CD4-positive, alpha-beta T cell treated with Interleukin-10 for 1 hour (primary cell): ENCODE measurements around the gene KRTAP26-1.

ENCODE experiments used
- DNase-seq: peaks from one replicate; pipeline ENCODE4 v3.0.0-alpha.2; 2020

KRTAP26-1 gene

GRCh38 chr21:30320215-30320614 is at the start of gene KRTAP26-1:
Gene KRTAP26-1 (minus strand): TSS chr21:30320315. CDS start chr21:30320035, 280 bp downstream.
- DNase-seq: no peak

GRCh38 chr21:30355906-30356305 is 35.8 kb upstream of the KRTAP26-1 start:
- DNase-seq: no peak

- DNase-seq: no peak
Measured at GRCh38 chr21:30354308-30355005, 34.3 kb upstream of the KRTAP26-1 start.

- DNase-seq: no peak
Measured at GRCh38 chr21:30351534-30351933, 31.4 kb upstream of the KRTAP26-1 start.

GRCh38 chr21:30349572-30349971 is 29.5 kb upstream of the KRTAP26-1 start:
- DNase-seq: no peak

GRCh38 chr21:30348506-30348905 is 28.4 kb upstream of the KRTAP26-1 start, which contains the start of gene KRTAP23-1:
Gene KRTAP23-1 (minus strand): TSS chr21:30348606. CDS start chr21:30348606, 0 bp downstream.
- no peak for DNase-seq

GRCh38 chr21:30345014-30345413 is 24.9 kb upstream of the KRTAP26-1 start:
- no peak for DNase-seq

GRCh38 chr21:30340714-30341573 is 20.8 kb upstream of the KRTAP26-1 start:
- peak; percentile 22 for DNase-seq

GRCh38 chr21:30338717-30339116 is 18.6 kb upstream of the KRTAP26-1 start:
- DNase-seq: no peak

GRCh38 chr21:30337772-30338171 is 17.7 kb upstream of the KRTAP26-1 start:
- DNase-seq: no peak

GRCh38 chr21:30337276-30337744 is 17.2 kb upstream of the KRTAP26-1 start, which contains the start of gene KRTAP27-1:
Gene KRTAP27-1 (minus strand): TSS chr21:30337694. CDS start chr21:30337668, 26 bp downstream.
- no peak for DNase-seq

GRCh38 chr21:30336596-30336995 is 16.5 kb upstream of the KRTAP26-1 start:
- no peak for DNase-seq

GRCh38 chr21:30333736-30334135 is 13.6 kb upstream of the KRTAP26-1 start:
- DNase-seq: no peak

GRCh38 chr21:30332681-30333080 is 12.6 kb upstream of the KRTAP26-1 start:
- no peak for DNase-seq

- DNase-seq: no peak
Measured at GRCh38 chr21:30329203-30329875, 9.2 kb upstream of the KRTAP26-1 start.

GRCh38 chr21:30326390-30326789 is 6.3 kb upstream of the KRTAP26-1 start:
- DNase-seq: no peak

GRCh38 chr21:30315701-30316100 is 4.4 kb downstream of the KRTAP26-1 start:
- no peak for DNase-seq

- DNase-seq: no peak
Measured at GRCh38 chr21:30306884-30307283, 13.2 kb downstream of the KRTAP26-1 start.

- DNase-seq: no peak
Measured at GRCh38 chr21:30305136-30305535, 15.0 kb downstream of the KRTAP26-1 start.

GRCh38 chr21:30289215-30289614 is 30.9 kb downstream of the KRTAP26-1 start, which contains the start of gene KRTAP25-1:
Gene KRTAP25-1 (minus strand): TSS chr21:30289514. CDS start chr21:30289490, 24 bp downstream.
- DNase-seq: no peak

GRCh38 chr21:30282850-30283249 is 37.3 kb downstream of the KRTAP26-1 start, which contains the start of gene KRTAP24-1:
Gene KRTAP24-1 (minus strand): TSS chr21:30282950. CDS start chr21:30282932, 18 bp downstream.
- no peak for DNase-seq

- no peak for DNase-seq
Measured at GRCh38 chr21:30271611-30272010, 48.5 kb downstream of the KRTAP26-1 start.

GRCh38 chr21:30271156-30271555 is 49.0 kb downstream of the KRTAP26-1 start:
- DNase-seq: no peak
